Muscle of leg (tissue), 11 donors: ENCODE data around the gene NDC1. TPM values are rescaled to one million over a fixed set of nuclear protein-coding genes. Genes with fewer than 3 reads are reported as not detected.

Experiments
- DNase-seq: peaks from one replicate; pipeline ENCODE4 v3.0.0; 2013
- H3K27ac ChIP-seq: one replicate; pipeline ENCODE4 v1.5.1; 2013; ENCODE audit warnings: mild to moderate bottlenecking, low read length, control low read depth
- H3K27me3 ChIP-seq: one replicate; pipeline ENCODE4 v1.6.1; 2013; ENCODE audit warnings: low read length; ENCODE audit not compliant: control insufficient read depth, insufficient read depth
- H3K36me3 ChIP-seq: one replicate; pipeline ENCODE4 v1.6.1; 2013; ENCODE audit warnings: low read length; ENCODE audit not compliant: control insufficient read depth, insufficient read depth
- H3K4me1 ChIP-seq: one replicate; pipeline ENCODE4 v1.6.1; 2013; ENCODE audit warnings: low read length; ENCODE audit not compliant: control insufficient read depth, insufficient read depth
- H3K4me3 ChIP-seq: one replicate; pipeline ENCODE4 v1.5.1; 2013; ENCODE audit warnings: low read length, control low read depth
- H3K9me3 ChIP-seq: replicated peaks from 2 replicates; pipeline ENCODE4 v1.6.1; 2013; ENCODE audit warnings: low read depth, low read length; ENCODE audit not compliant: control insufficient read depth
- WGBS: methylation state at CpG from one replicate; pipeline ENCODE4 v1.1.5; 2013; ENCODE audit warnings: missing lambda C conversion rate; ENCODE audit not compliant: insufficient coverage; 5-methylcytosine and 5-hydroxymethylcytosine counted together
- polyA plus RNA-seq, 8 donors: library from polyadenylated mRNA; unstranded; fragments of 120-200 nt; gene quantifications; one replicate each; pipeline versions ENCODE4 v1.2.1 to v1.2.3, GENCODE V29; 2013; ENCODE audit warnings: inconsistent platforms in 1 of 8, low replicate concordance in 1 of 8; ENCODE audit not compliant: insufficient read length in 8 of 8, insufficient read depth in 1 of 8
- total RNA-seq: library from RNA; stranded (reverse); fragments of 120-200 nt; gene quantifications from one replicate; pipeline ENCODE4 v1.2.4, GENCODE V29; 2013

NDC1 gene
- total and polyA plus RNA-seq, 9 donors: 9.3 to 16.0 (median 12.1) TPM

GRCh38 chr1:53733975-53734649 is 104.0 kb downstream of the NDC1 start:
- Histone ChIP-seq H3K27ac (no peak overlapping the region), H3K4me1 (peaks cover 10% of the 10 kb centered on the region), H3K27me3 (peaks cover 77% of the 10 kb centered on the region), H3K36me3 (no peaks in the 10 kb centered on the region), H3K9me3 (no peaks in the 10 kb centered on the region), H3K4me3 (no peak overlapping the region)
- 87% methylated on average over 7 of the region's 10 CpGs for WGBS
- DNase-seq: no peak

- Histone ChIP-seq H3K27ac (no peak overlapping the region), H3K36me3 (no peaks in the 10 kb centered on the region), H3K27me3 (peaks cover 76% of the 10 kb centered on the region), H3K9me3 (no peaks in the 10 kb centered on the region), H3K4me1 (peaks cover 6% of the 10 kb centered on the region), H3K4me3 (no peak overlapping the region)
- no peak for DNase-seq
- WGBS: 100% methylated on average over 1 of the region's 12 CpGs
Observed at GRCh38 chr1:53733447-53733931, 104.6 kb downstream of the NDC1 start.

GRCh38 chr1:53732912-53733317 is 105.2 kb downstream of the NDC1 start:
- H3K36me3 ChIP-seq: no peaks in the 10 kb centered on the region
- no peaks in the 10 kb centered on the region for H3K9me3 ChIP-seq
- WGBS: no CpG with 5 or more reads among the region's 6 CpGs
- peaks cover 71% of the 10 kb centered on the region for H3K27me3 ChIP-seq
- no peak overlapping the region for H3K27ac ChIP-seq
- no peak overlapping the region for H3K4me3 ChIP-seq
- H3K4me1 ChIP-seq: peaks cover under 1% of the 10 kb centered on the region
- DNase-seq: no peak

GRCh38 chr1:53732409-53732808 is 105.7 kb downstream of the NDC1 start:
- H3K36me3 ChIP-seq: no peaks in the 10 kb centered on the region
- no peaks in the 10 kb centered on the region for H3K9me3 ChIP-seq
- peaks cover 67% of the 10 kb centered on the region for H3K27me3 ChIP-seq
- DNase-seq: no peak
- no peak overlapping the region for H3K4me3 ChIP-seq
- no peak overlapping the region for H3K27ac ChIP-seq
- no peaks in the 10 kb centered on the region for H3K4me1 ChIP-seq
- WGBS: 20% methylated on average over 2 of the region's 3 CpGs

GRCh38 chr1:53731779-53732305 is 106.3 kb downstream of the NDC1 start:
- Histone ChIP-seq H3K4me1 (no peaks in the 10 kb centered on the region), H3K36me3 (no peaks in the 10 kb centered on the region), H3K27me3 (peaks cover 64% of the 10 kb centered on the region), H3K27ac (no peak overlapping the region), H3K9me3 (no peaks in the 10 kb centered on the region), H3K4me3 (no peak overlapping the region)
- WGBS: 76% methylated on average over 2 of the region's 8 CpGs
- DNase-seq: no peak

- DNase-seq: no peak
- Histone ChIP-seq H3K27ac (no peak overlapping the region), H3K36me3 (no peaks in the 10 kb centered on the region), H3K9me3 (no peaks in the 10 kb centered on the region), H3K4me1 (no peaks in the 10 kb centered on the region), H3K4me3 (no peak overlapping the region), H3K27me3 (peaks cover 58% of the 10 kb centered on the region)
- whole genome bisulfite sequencing: 90% methylated on average over 1 of the region's 10 CpGs
Observed at GRCh38 chr1:53731043-53731600, 107.0 kb downstream of the NDC1 start.

GRCh38 chr1:53730224-53730865 is 107.8 kb downstream of the NDC1 start:
- no peak overlapping the region for H3K27ac ChIP-seq
- WGBS: 58% methylated on average over 4 of the region's 12 CpGs
- no peak for DNase-seq
- H3K4me1 ChIP-seq: no peaks in the 10 kb centered on the region
- peaks cover 53% of the 10 kb centered on the region for H3K27me3 ChIP-seq
- H3K9me3 ChIP-seq: no peaks in the 10 kb centered on the region
- no peaks in the 10 kb centered on the region for H3K36me3 ChIP-seq
- no peak overlapping the region for H3K4me3 ChIP-seq

- no peak overlapping the region for H3K27ac ChIP-seq
- H3K9me3 ChIP-seq: no peaks in the 10 kb centered on the region
- 66% methylated on average over 7 of the region's 16 CpGs for WGBS
- H3K27me3 ChIP-seq: peaks cover 54% of the 10 kb centered on the region
- DNase-seq: no peak
- H3K4me3 ChIP-seq: no peak overlapping the region
- no peaks in the 10 kb centered on the region for H3K36me3 ChIP-seq
- no peaks in the 10 kb centered on the region for H3K4me1 ChIP-seq
Observed at GRCh38 chr1:53729456-53730223, 108.5 kb downstream of the NDC1 start.

GRCh38 chr1:53728702-53729455 is 109.2 kb downstream of the NDC1 start:
- 32% methylated on average over 13 of the region's 17 CpGs for WGBS
- no peak overlapping the region for H3K27ac ChIP-seq
- H3K9me3 ChIP-seq: no peaks in the 10 kb centered on the region
- no peaks in the 10 kb centered on the region for H3K4me1 ChIP-seq
- no peak overlapping the region for H3K4me3 ChIP-seq
- no peak for DNase-seq
- H3K27me3 ChIP-seq: peaks cover 48% of the 10 kb centered on the region
- H3K36me3 ChIP-seq: no peaks in the 10 kb centered on the region
